GM19452 (cell line): ENCODE measurements around the gene FAM222A.

Experiments used
- ATAC-seq: cut with Tn5 transposase; IDR thresholded peaks from one replicate; pipeline ENCODE4 v1.9.1; 2021; ENCODE audit not compliant: unreplicated experiment

The FAM222A gene

GRCh38 chr12:109737126-109737525 lies 23.5 kb downstream of the FAM222A start:
- no peak for ATAC-seq

- ATAC-seq: no peak
Measured at GRCh38 chr12:109737631-109738030, 24.0 kb downstream of the FAM222A start.

GRCh38 chr12:109738209-109738608 lies 24.6 kb downstream of the FAM222A start:
- no peak for ATAC-seq

DNA sequence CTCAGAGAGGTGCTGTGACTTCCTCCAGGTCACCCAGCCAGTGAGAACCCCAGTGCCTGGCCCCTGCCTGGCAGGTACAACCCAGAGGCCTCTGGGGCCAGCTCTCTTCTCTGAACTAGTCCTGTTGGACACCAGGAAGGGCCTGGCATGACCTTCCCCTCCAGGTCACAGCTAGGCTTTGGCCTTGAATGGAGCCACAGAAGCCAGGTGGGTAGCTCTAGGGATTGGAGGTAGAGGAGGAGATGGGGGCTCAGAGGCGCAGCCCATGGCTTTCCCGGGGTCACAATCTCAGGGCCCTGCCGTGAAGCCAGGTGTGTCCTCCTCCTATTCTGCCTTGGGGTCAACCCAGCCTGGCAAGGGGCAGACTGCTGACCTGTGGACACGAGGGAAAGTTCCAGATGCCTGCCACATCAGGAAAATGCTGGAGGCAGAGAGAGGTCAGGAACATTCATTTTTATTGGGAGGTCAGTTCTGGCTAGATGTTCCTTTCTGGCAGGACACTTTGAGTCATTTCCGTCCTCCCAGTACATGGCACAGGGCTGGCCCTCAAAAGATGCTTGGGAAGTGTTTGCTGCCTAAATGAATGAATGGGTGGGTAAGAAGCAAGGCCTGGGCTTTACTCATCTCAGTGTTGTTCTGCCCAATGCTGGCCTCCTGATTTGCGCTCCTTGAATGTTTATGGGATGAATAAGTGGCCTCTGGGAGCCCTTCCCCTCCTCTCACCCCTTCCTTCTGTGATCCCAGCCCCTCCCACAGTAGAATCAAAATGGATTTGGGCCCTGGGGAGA lies 25.4 kb downstream of the FAM222A start:
- ATAC-seq: no peak

DNA sequence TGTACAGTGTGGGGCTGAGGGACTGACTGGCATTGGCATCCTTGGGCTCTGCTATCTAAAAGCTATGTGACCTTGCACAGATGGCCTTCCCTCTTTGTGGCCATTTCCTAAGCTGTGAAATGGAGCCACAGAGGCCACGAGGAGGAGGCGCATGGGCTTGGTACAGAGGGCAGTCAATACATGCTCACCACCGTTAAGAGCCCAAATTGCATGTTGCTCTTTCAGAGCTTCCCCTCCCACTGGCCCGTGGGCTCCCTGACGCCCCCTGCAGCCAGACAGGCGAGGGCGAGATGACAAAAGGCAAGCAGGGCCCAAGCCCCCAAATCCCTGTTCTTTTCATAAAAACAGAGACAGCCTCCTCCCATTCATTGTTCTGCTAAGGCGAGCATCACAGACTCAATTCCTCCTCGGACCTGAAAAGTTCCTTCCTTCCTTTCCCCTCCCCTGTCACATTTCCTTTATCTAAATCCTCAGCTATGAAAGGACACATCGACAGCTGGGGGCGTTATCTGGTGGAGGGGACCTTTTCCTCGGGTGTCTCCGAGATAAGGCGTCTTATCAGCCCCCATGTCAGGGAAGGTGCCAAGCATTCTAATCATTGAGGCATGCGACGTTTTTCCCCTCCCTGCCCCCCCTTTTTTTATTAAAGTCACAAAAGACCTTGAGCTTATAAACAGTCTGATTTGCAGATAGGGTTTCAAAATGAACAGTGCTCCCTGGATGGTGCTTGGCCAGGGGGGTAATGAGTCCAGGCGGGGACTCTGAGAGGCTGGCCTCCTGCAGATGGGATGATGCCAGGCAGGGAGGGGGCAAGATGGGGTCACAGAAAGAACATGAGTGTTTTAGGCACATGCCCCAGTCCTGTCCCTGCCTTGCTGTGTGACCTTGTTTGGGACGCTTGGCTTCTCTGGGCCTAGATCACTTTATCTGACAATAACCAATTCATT lies 26.4 kb downstream of the FAM222A start:
- ATAC-seq: no peak

DNA sequence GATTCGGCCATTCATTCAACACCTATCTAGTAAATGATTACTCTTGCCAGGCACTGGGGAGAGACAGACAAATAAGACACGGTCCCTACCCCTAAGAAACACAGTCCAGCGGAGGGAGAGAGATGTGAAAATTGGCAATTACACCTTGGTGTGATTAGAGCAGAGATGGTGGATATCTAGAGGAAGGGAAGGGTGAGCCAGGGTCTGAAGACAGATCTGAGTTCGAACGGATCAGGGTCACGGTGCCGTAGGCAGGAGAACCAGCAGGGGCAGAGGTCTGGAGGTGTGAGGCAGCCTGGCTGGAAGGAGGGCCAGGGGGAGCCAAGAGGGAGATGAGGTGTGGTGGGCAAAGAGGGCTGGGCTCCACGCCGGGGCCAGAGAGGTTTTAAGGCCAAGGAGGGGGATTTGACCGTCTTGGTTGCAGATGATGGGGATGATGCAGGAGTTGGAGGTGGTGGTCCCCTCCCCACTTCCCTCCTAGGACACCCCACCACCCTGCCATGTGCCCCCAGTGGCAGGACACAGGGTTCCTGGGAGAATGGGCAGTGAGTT lies 27.1 kb downstream of the FAM222A start:
- ATAC-seq: no peak

DNA sequence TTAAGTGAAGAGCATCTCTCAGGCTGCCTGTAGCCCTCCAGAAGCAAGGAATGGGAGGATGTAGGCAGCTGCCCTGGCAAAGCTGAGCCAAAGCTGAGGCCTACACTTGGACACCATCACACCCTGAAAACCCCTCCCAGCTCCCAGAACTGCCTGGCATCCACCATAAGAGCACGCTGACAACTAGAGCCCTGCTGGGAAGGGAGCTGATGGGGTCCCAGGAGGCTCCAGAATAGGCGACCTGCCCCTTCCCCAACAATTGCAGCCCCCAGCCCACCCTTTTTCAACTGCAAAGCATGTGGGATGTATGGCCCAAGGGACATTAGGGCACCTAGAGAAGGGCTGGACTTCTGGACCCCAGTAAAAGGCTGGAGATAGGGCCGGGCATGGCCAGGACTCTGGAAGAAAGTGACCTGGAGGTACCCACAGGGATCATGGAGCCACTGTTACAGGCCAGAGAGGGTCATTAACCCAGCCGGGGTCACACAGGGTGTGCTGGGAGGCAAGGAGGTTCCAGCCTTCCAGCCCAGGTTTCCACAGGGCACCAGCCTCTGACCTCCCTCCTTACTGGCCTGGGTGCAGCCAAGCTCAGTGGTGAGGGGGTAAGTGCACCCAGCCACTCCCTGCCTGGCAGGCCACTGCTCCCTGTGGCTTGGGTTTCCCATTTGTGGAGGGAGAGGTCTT lies 27.8 kb downstream of the FAM222A start:
- ATAC-seq: no peak

DNA sequence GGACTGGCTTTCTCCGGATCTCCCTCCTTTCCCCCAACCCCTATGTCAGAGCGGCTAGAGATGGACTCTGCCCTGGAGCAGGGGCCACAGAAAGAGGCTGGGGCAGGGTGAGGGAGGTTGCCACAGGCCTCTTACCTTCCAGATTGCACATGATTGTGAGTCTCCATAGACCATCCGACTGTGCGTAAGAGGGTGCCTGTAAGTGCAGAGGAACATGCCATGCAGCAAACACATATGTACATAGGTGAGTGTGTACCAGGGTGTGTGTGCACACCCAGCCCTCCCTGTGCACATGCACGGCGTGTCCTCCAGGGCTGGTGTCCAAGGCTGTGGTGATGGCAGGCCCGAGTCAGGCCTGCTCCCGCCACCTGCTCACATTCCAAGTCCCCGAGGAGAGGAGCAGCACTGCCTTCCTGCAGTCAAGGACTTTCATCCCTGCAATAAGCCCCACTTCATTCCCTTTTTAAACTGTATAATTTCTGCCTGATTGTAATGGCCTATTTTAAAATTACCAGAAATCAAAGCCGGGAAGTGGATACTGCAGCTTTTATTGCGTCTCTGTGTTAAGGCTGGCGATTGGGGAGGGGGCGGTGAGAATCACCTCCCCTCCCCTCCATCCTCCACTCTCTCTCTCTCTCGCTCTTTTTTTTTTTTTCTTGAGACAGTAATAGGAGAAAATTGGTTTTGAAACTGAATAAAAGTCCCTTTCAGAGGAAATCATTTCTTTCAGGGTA lies 28.5 kb downstream of the FAM222A start:
- ATAC-seq: no peak

GRCh38 chr12:109743076-109743910 lies 29.7 kb downstream of the FAM222A start:
- no peak for ATAC-seq

DNA sequence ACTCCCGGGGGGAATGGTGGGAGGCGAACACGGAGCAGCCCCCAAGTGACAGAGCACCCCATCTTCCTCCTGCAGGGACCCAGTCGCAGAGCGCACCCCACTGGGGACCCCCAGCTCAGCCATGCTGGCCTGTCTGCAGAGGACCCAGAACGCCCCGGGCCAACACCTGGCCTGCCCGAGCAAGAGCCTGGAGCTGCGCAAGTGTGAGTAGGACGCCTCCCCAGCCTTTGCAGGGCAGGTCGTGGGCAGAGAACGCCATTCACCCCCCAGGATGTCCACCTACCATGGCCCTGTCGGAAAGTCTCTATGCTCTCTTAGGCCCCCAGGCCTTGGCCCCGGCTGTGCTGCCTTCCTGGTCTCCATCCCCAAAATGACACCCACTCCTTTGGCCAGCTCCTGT lies 30.4 kb downstream of the FAM222A start:
- ATAC-seq: no peak

- ATAC-seq: no peak
Measured at GRCh38 chr12:109744986-109745942, 31.6 kb downstream of the FAM222A start.

GRCh38 chr12:109752117-109753053 lies 38.8 kb downstream of the FAM222A start:
- no peak for ATAC-seq

- ATAC-seq: no peak
Measured at GRCh38 chr12:109753054-109753401, 39.4 kb downstream of the FAM222A start.

- ATAC-seq: no peak
Measured at GRCh38 chr12:109753959-109754358, 40.3 kb downstream of the FAM222A start.

DNA sequence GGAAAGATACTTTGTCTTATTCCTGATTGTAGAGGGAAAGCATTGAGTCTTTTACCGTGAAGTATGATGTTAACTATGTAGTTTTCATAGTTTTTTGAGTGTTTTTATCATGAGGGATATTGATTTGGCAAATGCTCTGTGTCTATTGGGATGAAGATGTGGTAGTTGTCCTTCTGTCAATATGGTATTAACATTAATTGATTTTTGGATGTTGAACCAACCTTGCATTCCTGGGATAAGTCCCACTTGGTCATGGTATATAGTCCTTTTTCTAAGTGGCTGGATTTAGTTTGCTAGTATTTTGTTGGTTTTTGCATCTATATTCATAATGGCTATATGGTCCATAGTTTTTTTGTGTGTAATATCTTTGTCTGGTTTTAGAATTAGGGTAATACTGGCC lies 42.8 kb downstream of the FAM222A start:
- ATAC-seq: no peak

DNA sequence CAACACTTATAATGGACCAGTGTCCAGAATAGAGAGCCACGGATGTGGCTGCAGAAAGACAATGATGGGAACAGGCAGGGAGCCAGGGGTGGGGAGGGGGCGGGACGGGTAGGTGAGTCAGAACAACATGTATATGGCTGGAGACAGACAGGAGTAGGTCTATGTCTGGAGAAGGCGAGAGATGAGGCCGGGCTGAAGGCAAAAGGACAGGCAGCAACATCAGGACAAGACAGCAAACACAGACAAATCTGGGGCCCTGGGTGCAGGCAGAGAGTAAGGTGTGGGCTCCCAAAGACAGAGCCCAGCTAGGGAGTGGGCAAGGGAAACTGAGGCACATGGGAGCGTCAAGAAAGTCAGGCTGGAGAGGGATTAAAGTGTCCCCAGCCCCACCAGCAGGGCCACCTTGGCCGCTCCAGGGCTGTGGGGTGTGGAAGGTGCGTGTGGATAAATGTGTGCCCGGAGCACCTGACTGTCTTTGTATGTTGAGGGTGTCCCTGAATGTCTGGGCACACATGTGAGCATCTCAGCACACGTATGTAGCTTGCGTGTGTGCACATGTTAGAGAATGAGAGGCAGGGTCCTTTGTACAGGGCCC lies 44.1 kb downstream of the FAM222A start:
- no peak for ATAC-seq
